Astrocyte of the cerebellum (primary cell): ENCODE measurements around the gene OR2C1.

Source experiments
- DNase-seq: peaks from one replicate; pipeline ENCODE4 v3.0.0-alpha.2; 2011; ENCODE audit warnings: low read depth
- H3K4me3 ChIP-seq: 2 replicates; pipeline ENCODE4 v1.5.1; 2011; ENCODE audit warnings: mild to moderate bottlenecking, low read depth, low read length, moderate library complexity
- in situ Hi-C: cut with HindIII; loops from 2 replicates; pipeline ENCODE4 v1.10.0; 2017; ENCODE audit warnings: low sequenced_read_pairs
- TF ChIP-seq, protein P1 (sequence below): IDR thresholded peaks from 2 replicates; pipeline ENCODE4 v1.5.1; 2012; ENCODE audit warnings: low read length, low read depth, moderate library complexity, mild to moderate bottlenecking; ENCODE audit errors: missing control alignments

Gene OR2C1

GRCh38 chr16:3358871-3359270, 3.2 kb downstream of the OR2C1 start:
- H3K4me3 ChIP-seq: no peak overlapping the region
- in situ Hi-C loops: no loop called here
- TF ChIP-seq, protein P1, sequence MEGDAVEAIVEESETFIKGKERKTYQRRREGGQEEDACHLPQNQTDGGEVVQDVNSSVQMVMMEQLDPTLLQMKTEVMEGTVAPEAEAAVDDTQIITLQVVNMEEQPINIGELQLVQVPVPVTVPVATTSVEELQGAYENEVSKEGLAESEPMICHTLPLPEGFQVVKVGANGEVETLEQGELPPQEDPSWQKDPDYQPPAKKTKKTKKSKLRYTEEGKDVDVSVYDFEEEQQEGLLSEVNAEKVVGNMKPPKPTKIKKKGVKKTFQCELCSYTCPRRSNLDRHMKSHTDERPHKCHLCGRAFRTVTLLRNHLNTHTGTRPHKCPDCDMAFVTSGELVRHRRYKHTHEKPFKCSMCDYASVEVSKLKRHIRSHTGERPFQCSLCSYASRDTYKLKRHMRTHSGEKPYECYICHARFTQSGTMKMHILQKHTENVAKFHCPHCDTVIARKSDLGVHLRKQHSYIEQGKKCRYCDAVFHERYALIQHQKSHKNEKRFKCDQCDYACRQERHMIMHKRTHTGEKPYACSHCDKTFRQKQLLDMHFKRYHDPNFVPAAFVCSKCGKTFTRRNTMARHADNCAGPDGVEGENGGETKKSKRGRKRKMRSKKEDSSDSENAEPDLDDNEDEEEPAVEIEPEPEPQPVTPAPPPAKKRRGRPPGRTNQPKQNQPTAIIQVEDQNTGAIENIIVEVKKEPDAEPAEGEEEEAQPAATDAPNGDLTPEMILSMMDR: no peak
- DNase-seq: no peak

- TF ChIP-seq, protein P1: no peak
- no peak overlapping the region for H3K4me3 ChIP-seq
- DNase-seq: no peak
- in situ Hi-C loops: no loop called here
Measured at GRCh38 chr16:3362931-3363330, 7.2 kb downstream of the OR2C1 start.

GRCh38 chr16:3363793-3364192, 8.1 kb downstream of the OR2C1 start:
- no peak overlapping the region for H3K4me3 ChIP-seq
- in situ Hi-C loops: no loop called here
- TF ChIP-seq, protein P1: no peak
- DNase-seq: no peak

- in situ Hi-C loops: no loop called here
- DNase-seq: peak; percentile 76
Measured at GRCh38 chr16:3364774-3365427, 9.2 kb downstream of the OR2C1 start.

DNA sequence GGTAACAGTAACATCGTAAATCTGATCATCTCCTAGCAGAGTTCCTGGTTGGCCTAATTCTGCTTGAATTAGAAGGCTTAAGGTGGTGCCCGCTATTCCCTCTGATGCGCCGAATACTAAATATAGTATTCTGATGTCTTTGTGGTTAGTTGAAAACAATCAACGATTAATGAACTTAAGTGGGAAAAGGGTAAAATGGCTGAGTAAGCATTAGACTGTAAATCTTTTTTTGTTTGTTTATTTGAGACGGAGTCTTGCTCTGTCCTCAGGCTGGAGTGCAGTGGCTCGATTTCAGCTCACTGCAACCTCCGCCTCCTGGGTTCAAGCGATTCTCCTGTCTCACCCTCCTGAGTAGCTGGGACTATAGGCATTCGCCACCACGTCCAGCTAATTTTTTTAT, 13.4 kb downstream of the OR2C1 start:
- in situ Hi-C loops: no loop called here
- DNase-seq: no peak
- no peak overlapping the region for H3K4me3 ChIP-seq
- TF ChIP-seq, protein P1: no peak

More at GRCh38 chr16:3364774-3365427, 9.2 kb downstream of the OR2C1 start:
- TF ChIP-seq, protein P1: no peak
- peak overlapping the region; percentile 48 for H3K4me3 ChIP-seq

DNA sequence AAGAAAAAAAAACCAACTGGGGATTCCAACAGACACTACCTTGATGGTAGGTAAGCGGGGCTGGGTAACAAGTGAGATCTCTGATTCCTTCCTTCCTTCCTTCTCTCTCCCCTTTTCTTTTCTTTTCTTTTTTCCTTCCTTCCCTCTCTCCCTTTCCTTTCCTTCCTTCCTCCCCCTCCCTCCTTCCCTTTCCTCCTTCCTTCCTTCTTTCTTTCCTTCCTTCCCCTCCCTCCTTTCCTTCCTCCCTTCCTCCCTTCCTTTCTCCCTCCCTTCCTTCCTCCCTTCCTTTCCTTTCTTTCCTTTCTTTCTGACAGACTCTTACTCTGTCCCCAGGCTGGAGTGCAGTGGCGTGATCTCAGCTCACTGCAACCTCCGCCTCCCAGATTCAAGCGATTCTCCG, 20.0 kb downstream of the OR2C1 start:
- TF ChIP-seq, protein P1: no peak
- DNase-seq: no peak
- no peak overlapping the region for H3K4me3 ChIP-seq
- in situ Hi-C loops: no loop called here
